Suprapubic skin (tissue), 4 donors: ENCODE data around the gene MTA3.

Experiments used
- EP300 ChIP-seq: sonication (generic); formaldehyde crosslinking; IDR thresholded peaks from one replicate; pipeline ENCODE4 v1.6.1; 2017; ENCODE audit warnings: antibody characterized with exemption
- POLR2A ChIP-seq, 2 donors: fragments of 450-650 bp; IDR thresholded peaks; one replicate each; pipeline ENCODE4 v1.6.1; 2017; ENCODE audit warnings: antibody characterized with exemption in 2 of 2, mild to moderate bottlenecking in 2 of 2, moderate library complexity in 2 of 2
- POLR2AphosphoS5 ChIP-seq, 3 donors: sonication (generic); formaldehyde crosslinking; IDR thresholded peaks; one replicate each; pipeline ENCODE4 v1.6.1; 2017; ENCODE audit warnings: antibody characterized with exemption in 3 of 3
- TF ChIP-seq, protein P1 (sequence below), 2 donors: fragments of 200-600 bp in 1 of 2; fragments of 450-650 bp in 1 of 2; sonication (generic) in 1 of 2; IDR thresholded peaks; one replicate each; pipeline ENCODE4 v1.5.1; 2016 to 2019; ENCODE audit warnings: antibody characterized with exemption in 2 of 2, mild to moderate bottlenecking in 1 of 2, moderate library complexity in 1 of 2

- TF ChIP-seq, protein P1, sequence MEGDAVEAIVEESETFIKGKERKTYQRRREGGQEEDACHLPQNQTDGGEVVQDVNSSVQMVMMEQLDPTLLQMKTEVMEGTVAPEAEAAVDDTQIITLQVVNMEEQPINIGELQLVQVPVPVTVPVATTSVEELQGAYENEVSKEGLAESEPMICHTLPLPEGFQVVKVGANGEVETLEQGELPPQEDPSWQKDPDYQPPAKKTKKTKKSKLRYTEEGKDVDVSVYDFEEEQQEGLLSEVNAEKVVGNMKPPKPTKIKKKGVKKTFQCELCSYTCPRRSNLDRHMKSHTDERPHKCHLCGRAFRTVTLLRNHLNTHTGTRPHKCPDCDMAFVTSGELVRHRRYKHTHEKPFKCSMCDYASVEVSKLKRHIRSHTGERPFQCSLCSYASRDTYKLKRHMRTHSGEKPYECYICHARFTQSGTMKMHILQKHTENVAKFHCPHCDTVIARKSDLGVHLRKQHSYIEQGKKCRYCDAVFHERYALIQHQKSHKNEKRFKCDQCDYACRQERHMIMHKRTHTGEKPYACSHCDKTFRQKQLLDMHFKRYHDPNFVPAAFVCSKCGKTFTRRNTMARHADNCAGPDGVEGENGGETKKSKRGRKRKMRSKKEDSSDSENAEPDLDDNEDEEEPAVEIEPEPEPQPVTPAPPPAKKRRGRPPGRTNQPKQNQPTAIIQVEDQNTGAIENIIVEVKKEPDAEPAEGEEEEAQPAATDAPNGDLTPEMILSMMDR (IDR thresholded peaks at IDR 0.05): no peak
- TF ChIP-seq POLR2A (IDR thresholded peaks at IDR 0.05) (no peak), POLR2AphosphoS5 (IDR thresholded peaks at IDR 0.05) (no peak), EP300 (no peak)
Observed at GRCh38 chr2:42791606-42792005, 223.2 kb downstream of the MTA3 start.
